Upper lobe of right lung (tissue), 1 donor: ENCODE results near the gene TRAPPC6A. TPM values are rescaled to one million over a fixed set of nuclear protein-coding genes. Genes with fewer than 3 reads are reported as not detected.

Source experiments
- ATAC-seq: fragments of 200-7000 bp; cut with Tn5 transposase; one replicate; pipeline ENCODE4 v1.9.1; 2020; ENCODE audit warnings: mild to moderate bottlenecking, moderate library complexity
- DNase-seq: peaks from one replicate; pipeline ENCODE4 v3.0.0-alpha.2; 2020
- H3K27ac ChIP-seq: fragments of 200-600 bp; one replicate; pipeline ENCODE4 v1.8.0; 2022
- H3K27me3 ChIP-seq: fragments of 200-600 bp; one replicate; pipeline ENCODE4 v1.8.0; 2022; ENCODE audit warnings: mild to moderate bottlenecking
- H3K36me3 ChIP-seq: fragments of 200-600 bp; one replicate; pipeline ENCODE4 v1.8.0; 2022
- H3K4me1 ChIP-seq: fragments of 200-600 bp; one replicate; pipeline ENCODE4 v1.8.0; 2022
- H3K4me3 ChIP-seq: fragments of 200-600 bp; one replicate; pipeline ENCODE4 v1.8.0; 2022; ENCODE audit warnings: mild to moderate bottlenecking
- H3K9me3 ChIP-seq: fragments of 200-600 bp; one replicate; pipeline ENCODE4 v1.8.0; 2022
- CTCF ChIP-seq: fragments of 200-600 bp; IDR thresholded peaks from one replicate; pipeline ENCODE4 v1.8.0; 2022; ENCODE audit warnings: antibody characterized with exemption
- intact Hi-C: fragments of 100-400 bp; cut with DNase I; formaldehyde crosslinking; loops from one replicate; pipeline ENCODE4 v1.11.0; 2022
- total RNA-seq: library from RNA; stranded (reverse); fragmentation: NEBNext Ultra II Directional; extraction: Animal tissue kit (Norgen Biotek cat#: 25700); gene quantifications from one replicate; pipeline ENCODE4 v1.2.1, GENCODE V29; 2021
- donor health status: DM: no; HTN: yes; CAD: no; lungs with severe emphysema.

TRAPPC6A gene
- total RNA-seq, 1 donor from 2014 or later, result 16.9 TPM

DNA sequence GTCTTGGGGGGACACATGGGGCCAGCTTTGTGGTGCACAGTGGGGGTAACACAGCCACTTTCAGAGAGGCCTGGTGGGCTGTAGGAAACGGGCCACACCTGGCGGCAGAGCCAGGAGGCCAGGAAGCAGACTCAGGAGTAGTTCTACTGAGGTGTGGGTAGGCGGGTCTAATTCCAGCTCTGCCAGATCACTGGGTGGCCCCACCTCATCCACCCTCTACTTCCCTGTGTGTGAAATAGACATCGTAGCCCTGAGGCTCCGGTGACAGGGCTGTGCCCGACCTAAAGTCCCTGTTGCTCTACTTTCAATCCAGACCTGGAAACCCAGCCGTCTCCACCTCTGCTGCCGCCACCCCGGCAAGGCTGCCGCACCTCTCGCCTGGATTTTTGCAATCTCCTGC, 21.3 kb downstream of the TRAPPC6A start:
- ATAC-seq, result no peak

DNA sequence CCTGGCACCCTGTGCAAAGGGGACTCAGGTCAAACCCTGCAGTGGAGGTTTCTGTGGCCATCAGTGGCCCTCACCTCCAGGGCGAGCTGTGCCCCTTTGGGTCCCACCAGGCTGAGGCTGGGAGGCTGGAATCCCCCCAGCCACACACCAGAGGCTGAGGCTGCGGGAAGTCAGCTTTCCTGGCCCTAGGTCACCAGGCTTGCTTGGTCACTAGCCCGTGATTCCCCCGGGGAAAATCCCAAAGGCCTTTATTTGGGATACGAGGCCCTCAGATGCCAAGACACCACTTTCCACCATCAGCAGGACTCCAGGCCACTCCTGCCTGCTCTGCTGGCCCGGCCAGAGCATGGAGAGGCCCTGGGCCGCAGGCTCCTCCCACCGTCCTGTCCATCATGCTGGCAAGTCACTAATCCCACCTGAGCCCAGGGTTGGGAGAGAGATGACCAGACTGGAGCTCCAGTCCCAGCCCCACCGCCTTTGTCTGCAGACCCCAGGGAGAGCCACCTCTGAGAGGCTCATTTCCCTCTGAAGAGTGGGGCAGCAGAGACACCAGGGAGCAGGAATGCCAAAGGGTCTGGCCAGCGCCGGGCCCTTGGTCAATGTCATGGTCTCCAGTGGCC, 21.9 kb downstream of the TRAPPC6A start:
- no peaks in the 10 kb centered on the region for H3K9me3 ChIP-seq
- intact Hi-C loops, result no loop called here
- H3K36me3 ChIP-seq, result no peaks in the 10 kb centered on the region
- H3K4me3 ChIP-seq, result no peak overlapping the region
- no peak for DNase-seq
- TF ChIP-seq CTCF, result no peak
- no peak for ATAC-seq
- H3K27ac ChIP-seq, result no peak overlapping the region
- H3K4me1 ChIP-seq, result peaks cover 24% of the 10 kb centered on the region
- H3K27me3 ChIP-seq, result peaks cover 61% of the 10 kb centered on the region

More for the DNA sequence above, 21.3 kb downstream of the TRAPPC6A start:
- Histone ChIP-seq H3K4me3 (no peak overlapping the region), H3K36me3 (no peaks in the 10 kb centered on the region), H3K27ac (no peak overlapping the region), H3K9me3 (no peaks in the 10 kb centered on the region), H3K27me3 (peaks cover 56% of the 10 kb centered on the region), H3K4me1 (peaks cover 24% of the 10 kb centered on the region)
- intact Hi-C loops, result no loop called here
- TF ChIP-seq CTCF, result no peak
- DNase-seq, result no peak

DNA sequence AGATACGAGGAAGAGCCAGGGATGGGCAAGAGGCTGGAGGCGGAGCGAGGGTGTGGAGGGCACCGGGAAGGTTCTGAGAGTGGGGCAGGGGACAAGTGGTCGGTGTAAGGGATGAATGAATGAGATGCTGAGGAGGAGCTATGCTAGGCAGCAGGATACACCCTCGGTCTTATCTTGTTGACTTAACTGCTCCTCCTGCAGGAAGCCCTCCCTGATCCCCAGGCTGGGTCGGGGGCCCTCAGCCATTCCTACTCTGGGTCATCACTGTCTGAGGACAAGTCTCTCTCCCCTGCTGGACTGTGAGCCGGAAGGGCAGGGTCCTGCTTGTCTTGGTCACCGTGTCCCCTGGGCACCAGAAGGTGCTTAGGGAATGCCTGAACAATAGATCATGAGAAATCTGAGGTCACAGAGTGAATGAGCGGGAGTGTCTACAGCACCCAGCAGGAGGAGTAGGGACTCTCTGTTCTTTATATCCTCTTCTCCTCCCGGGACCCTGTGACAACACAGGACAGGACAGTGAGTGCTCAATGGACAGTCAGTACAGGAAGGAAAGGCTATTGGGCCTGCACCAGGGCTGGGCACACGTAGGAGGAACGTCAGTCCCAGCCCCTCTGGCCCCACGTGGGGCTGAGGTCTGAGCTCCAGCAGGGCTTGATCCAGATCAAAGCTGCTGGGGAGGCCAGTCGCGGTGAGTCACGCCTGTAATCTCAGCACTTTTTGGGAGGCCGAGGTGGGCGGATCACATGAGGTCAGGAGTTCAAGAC, 23.8 kb downstream of the TRAPPC6A start:
- TF ChIP-seq CTCF, result no peak
- intact Hi-C loops, result no loop called here
- DNase-seq (no peak), ATAC-seq (peak; percentile 21)
- Histone ChIP-seq H3K4me3 (peak overlapping the region; percentile 28), H3K4me1 (peaks cover 24% of the 10 kb centered on the region), H3K36me3 (no peaks in the 10 kb centered on the region), H3K27me3 (peaks cover 47% of the 10 kb centered on the region), H3K27ac (no peak overlapping the region), H3K9me3 (no peaks in the 10 kb centered on the region)

- Histone ChIP-seq H3K9me3 (no peaks in the 10 kb centered on the region), H3K4me1 (peaks cover 24% of the 10 kb centered on the region), H3K27ac (no peak overlapping the region), H3K36me3 (no peaks in the 10 kb centered on the region), H3K4me3 (peak overlapping the region; percentile 28), H3K27me3 (peaks cover 42% of the 10 kb centered on the region)
- no peak for TF ChIP-seq CTCF
- DNase-seq (no peak), ATAC-seq (peak; percentile 20)
- intact Hi-C loops, result no loop called here
Measured at GRCh38 chr19:45153339-45154063, 24.5 kb downstream of the TRAPPC6A start.

DNA sequence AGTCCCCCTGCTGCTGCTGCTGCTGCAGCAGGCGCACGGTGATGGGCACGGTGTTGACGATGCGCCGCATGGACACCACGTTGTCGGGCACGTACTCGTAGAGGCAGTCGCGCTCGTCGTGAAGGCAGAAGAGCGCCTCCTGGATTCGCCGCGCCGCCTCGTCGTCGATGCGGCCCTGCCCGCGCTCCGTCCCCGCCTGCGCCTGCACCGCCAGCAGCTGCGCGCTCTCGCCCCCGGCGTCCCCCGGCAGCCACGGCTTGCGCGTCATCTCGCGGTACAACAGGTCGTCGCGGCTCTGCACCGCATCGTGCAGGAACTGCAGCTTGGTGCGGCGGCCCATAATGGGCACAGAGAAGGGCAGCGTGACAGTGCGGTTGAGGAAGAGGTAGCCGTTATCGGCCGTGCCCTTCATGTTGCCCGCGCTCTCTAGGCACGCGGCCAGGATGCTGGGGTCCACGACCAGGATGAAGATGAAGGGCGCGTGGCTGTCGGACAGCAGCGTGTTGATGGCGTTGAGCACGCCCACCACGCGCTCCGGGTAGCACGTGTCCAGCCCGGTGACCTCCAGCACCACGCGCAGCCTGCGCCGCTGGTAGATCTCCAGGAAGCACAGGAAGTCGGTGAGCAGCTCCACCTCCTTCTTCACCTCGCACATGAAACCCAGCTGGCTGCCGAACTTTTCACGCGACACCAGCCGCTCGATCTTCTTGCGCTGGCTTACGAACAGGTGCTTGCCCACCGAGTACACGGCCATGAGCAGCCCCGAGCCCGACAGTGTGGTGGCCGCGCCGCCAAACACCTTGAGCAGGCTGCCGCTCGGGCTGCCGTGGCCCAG, 25.3 kb downstream of the TRAPPC6A start:
- Histone ChIP-seq H3K27me3 (peaks cover 37% of the 10 kb centered on the region), H3K36me3 (no peaks in the 10 kb centered on the region)
- ATAC-seq, result peak; percentile 55

More for the DNA sequence above, 25.3 kb downstream of the TRAPPC6A start:
- H3K27ac ChIP-seq, result no peak overlapping the region
- H3K9me3 ChIP-seq, result no peaks in the 10 kb centered on the region
- peak; percentile 8 for TF ChIP-seq CTCF
- DNase-seq, result peak; percentile 77
- intact Hi-C loops, result no loop called here
- H3K4me3 ChIP-seq, result peak overlapping the region; percentile 28
- H3K4me1 ChIP-seq, result peaks cover 24% of the 10 kb centered on the region
